Muscle of leg (tissue), 11 donors: ENCODE measurements around the gene FEN1. TPM values are rescaled to one million over a fixed set of nuclear protein-coding genes. Genes with fewer than 3 reads are reported as not detected.
A peak's percentile ranks its signal among the peaks of the same experiment; 100 is the strongest.

Source experiments
- DNase-seq: peaks from one replicate; pipeline ENCODE4 v3.0.0; 2013
- H3K27ac ChIP-seq: one replicate; pipeline ENCODE4 v1.5.1; 2013; ENCODE audit warnings: mild to moderate bottlenecking, low read length, control low read depth
- H3K27me3 ChIP-seq: one replicate; pipeline ENCODE4 v1.6.1; 2013; ENCODE audit warnings: low read length; ENCODE audit not compliant: control insufficient read depth, insufficient read depth
- H3K36me3 ChIP-seq: one replicate; pipeline ENCODE4 v1.6.1; 2013; ENCODE audit warnings: low read length; ENCODE audit not compliant: control insufficient read depth, insufficient read depth
- H3K4me1 ChIP-seq: one replicate; pipeline ENCODE4 v1.6.1; 2013; ENCODE audit warnings: low read length; ENCODE audit not compliant: control insufficient read depth, insufficient read depth
- H3K4me3 ChIP-seq: one replicate; pipeline ENCODE4 v1.5.1; 2013; ENCODE audit warnings: low read length, control low read depth
- H3K9me3 ChIP-seq: replicated peaks from 2 replicates; pipeline ENCODE4 v1.6.1; 2013; ENCODE audit warnings: low read depth, low read length; ENCODE audit not compliant: control insufficient read depth
- WGBS: methylation state at CpG from one replicate; pipeline ENCODE4 v1.1.5; 2013; ENCODE audit warnings: missing lambda C conversion rate; ENCODE audit not compliant: insufficient coverage; 5-methylcytosine and 5-hydroxymethylcytosine counted together
- polyA plus RNA-seq, 8 donors: library from polyadenylated mRNA; unstranded; fragments of 120-200 nt; gene quantifications; one replicate each; pipeline versions ENCODE4 v1.2.1 to v1.2.3, GENCODE V29; 2013; ENCODE audit warnings: inconsistent platforms in 1 of 8, low replicate concordance in 1 of 8; ENCODE audit not compliant: insufficient read length in 8 of 8, insufficient read depth in 1 of 8
- total RNA-seq: library from RNA; stranded (reverse); fragments of 120-200 nt; gene quantifications from one replicate; pipeline ENCODE4 v1.2.4, GENCODE V29; 2013

Gene FEN1
- total and polyA plus RNA-seq, 9 donors: 14.7 to 21.3 (median 18.5) TPM

DNA sequence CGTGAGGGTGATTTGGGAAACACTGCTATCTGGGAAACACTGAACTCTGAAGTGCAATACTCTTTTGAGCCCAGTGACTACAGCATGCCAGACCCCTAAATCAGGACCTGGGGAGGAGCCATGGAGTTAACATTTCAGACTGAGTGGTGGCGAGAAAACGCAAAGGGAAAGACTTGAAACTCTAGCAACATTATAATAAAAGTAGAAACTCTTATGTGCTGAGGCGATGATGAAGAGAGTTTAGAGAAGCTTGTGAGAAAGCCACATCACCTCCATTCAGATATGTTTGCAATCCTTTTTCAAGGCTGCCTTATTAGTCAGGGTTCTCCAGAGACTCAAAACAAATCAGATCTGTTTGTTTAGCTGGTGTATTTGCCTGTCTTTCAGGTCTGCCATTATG, 1.9 kb downstream of the FEN1 start:
- no peak overlapping the region for H3K4me3 ChIP-seq
- H3K9me3 ChIP-seq: no peaks in the 10 kb centered on the region
- no CpG with 5 or more reads among the region's 4 CpGs for WGBS
- peaks cover 10% of the 10 kb centered on the region for H3K4me1 ChIP-seq
- no peak overlapping the region for H3K27ac ChIP-seq
- no peak for DNase-seq
- H3K27me3 ChIP-seq: no peaks in the 10 kb centered on the region
- peaks cover 31% of the 10 kb centered on the region for H3K36me3 ChIP-seq

GRCh38 chr11:61795459-61795858, 2.7 kb downstream of the FEN1 start:
- WGBS: 71% methylated on average over 12 of the region's 12 CpGs

DNA sequence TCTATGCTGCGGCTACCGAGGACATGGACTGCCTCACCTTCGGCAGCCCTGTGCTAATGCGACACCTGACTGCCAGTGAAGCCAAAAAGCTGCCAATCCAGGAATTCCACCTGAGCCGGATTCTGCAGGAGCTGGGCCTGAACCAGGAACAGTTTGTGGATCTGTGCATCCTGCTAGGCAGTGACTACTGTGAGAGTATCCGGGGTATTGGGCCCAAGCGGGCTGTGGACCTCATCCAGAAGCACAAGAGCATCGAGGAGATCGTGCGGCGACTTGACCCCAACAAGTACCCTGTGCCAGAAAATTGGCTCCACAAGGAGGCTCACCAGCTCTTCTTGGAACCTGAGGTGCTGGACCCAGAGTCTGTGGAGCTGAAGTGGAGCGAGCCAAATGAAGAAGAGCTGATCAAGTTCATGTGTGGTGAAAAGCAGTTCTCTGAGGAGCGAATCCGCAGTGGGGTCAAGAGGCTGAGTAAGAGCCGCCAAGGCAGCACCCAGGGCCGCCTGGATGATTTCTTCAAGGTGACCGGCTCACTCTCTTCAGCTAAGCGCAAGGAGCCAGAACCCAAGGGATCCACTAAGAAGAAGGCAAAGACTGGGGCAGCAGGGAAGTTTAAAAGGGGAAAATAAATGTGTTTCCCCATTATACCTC, 3.3 kb downstream of the FEN1 start:
- DNase-seq: no peak
- Histone ChIP-seq H3K36me3 (peaks cover 30% of the 10 kb centered on the region), H3K4me1 (peaks cover 10% of the 10 kb centered on the region), H3K9me3 (no peaks in the 10 kb centered on the region), H3K27me3 (no peaks in the 10 kb centered on the region), H3K27ac (no peak overlapping the region), H3K4me3 (no peak overlapping the region)
- WGBS: 86% methylated on average over 16 of the region's 18 CpGs

More at GRCh38 chr11:61795459-61795858, 2.7 kb downstream of the FEN1 start:
- H3K9me3 ChIP-seq: no peaks in the 10 kb centered on the region
- no peak for DNase-seq
- no peaks in the 10 kb centered on the region for H3K27me3 ChIP-seq
- peaks cover 10% of the 10 kb centered on the region for H3K4me1 ChIP-seq
- H3K36me3 ChIP-seq: peaks cover 28% of the 10 kb centered on the region
- H3K4me3 ChIP-seq: no peak overlapping the region
- H3K27ac ChIP-seq: no peak overlapping the region

GRCh38 chr11:61797263-61797944, 4.7 kb downstream of the FEN1 start:
- WGBS: 75% methylated on average over 2 of the region's 3 CpGs
- Histone ChIP-seq H3K9me3 (no peaks in the 10 kb centered on the region), H3K27ac (no peak overlapping the region), H3K4me3 (no peak overlapping the region), H3K4me1 (peaks cover 10% of the 10 kb centered on the region), H3K36me3 (peaks cover 31% of the 10 kb centered on the region), H3K27me3 (no peaks in the 10 kb centered on the region)
- peak; percentile 90 for DNase-seq

GRCh38 chr11:61799665-61800284, 7.1 kb downstream of the FEN1 start:
- no peak for DNase-seq
- H3K36me3 ChIP-seq: peaks cover 54% of the 10 kb centered on the region
- 71% methylated on average over 1 of the region's 2 CpGs for WGBS

DNA sequence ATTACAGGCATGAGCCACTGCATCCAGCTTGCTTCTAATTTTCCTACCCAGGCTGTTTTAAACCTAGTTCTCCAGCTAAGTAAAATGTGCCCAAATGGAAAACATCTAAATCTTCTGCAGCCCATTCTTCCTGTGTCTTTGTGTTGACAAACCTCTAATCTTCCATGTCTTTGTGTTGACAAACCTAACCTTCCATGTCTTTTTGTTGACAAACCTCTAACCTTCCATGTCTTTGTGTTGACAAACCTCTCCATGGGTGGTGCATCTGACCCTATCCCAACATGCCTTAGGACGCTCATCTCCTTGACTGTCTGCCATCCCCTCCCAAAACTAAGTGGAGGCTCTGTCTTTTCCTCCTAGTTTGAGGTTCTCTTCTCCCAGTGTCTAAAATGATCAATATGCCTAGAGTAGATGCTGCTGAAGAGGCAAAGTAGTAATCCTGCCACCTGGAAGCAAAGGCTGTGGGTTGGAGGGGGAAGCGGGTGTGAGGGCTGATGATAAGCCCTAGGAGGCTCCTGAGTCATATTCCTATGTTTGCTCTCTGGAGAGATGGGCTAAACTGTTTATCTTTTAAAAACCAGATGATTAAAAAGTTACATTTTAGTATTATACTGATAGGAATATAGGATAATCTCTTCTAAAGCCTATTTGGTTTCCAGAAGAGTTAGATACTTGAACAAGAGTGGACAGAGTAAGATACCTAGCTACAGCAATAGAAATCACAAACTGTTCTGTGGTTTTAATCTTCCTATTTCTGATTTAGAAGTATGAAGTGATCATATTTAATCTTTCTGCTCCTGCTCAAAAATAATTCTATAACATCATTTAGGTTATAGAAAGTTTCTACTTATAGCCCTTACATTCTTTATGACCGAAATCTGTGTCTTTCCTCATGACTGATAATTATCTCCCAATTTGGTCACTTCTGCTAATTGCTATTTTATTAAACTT, 7.9 kb downstream of the FEN1 start:
- Histone ChIP-seq H3K27me3 (no peaks in the 10 kb centered on the region), H3K4me3 (no peak overlapping the region), H3K36me3 (peaks cover 57% of the 10 kb centered on the region), H3K4me1 (peaks cover 6% of the 10 kb centered on the region), H3K27ac (no peak overlapping the region), H3K9me3 (no peaks in the 10 kb centered on the region)
- DNase-seq: no peak
- no CpG with 5 or more reads among the region's 3 CpGs for WGBS

More at GRCh38 chr11:61799665-61800284, 7.1 kb downstream of the FEN1 start:
- Histone ChIP-seq H3K9me3 (no peaks in the 10 kb centered on the region), H3K4me3 (no peak overlapping the region), H3K27me3 (no peaks in the 10 kb centered on the region), H3K27ac (no peak overlapping the region), H3K4me1 (peaks cover 4% of the 10 kb centered on the region)

- DNase-seq: no peak
- 44% methylated on average over 1 of the region's 6 CpGs for WGBS
- peaks cover 61% of the 10 kb centered on the region for H3K36me3 ChIP-seq
- no peaks in the 10 kb centered on the region for H3K9me3 ChIP-seq
- H3K4me1 ChIP-seq: peaks cover 6% of the 10 kb centered on the region
- H3K27me3 ChIP-seq: no peaks in the 10 kb centered on the region
- H3K27ac ChIP-seq: no peak overlapping the region
- H3K4me3 ChIP-seq: no peak overlapping the region
Measured at GRCh38 chr11:61802605-61803004, 9.9 kb downstream of the FEN1 start.

DNA sequence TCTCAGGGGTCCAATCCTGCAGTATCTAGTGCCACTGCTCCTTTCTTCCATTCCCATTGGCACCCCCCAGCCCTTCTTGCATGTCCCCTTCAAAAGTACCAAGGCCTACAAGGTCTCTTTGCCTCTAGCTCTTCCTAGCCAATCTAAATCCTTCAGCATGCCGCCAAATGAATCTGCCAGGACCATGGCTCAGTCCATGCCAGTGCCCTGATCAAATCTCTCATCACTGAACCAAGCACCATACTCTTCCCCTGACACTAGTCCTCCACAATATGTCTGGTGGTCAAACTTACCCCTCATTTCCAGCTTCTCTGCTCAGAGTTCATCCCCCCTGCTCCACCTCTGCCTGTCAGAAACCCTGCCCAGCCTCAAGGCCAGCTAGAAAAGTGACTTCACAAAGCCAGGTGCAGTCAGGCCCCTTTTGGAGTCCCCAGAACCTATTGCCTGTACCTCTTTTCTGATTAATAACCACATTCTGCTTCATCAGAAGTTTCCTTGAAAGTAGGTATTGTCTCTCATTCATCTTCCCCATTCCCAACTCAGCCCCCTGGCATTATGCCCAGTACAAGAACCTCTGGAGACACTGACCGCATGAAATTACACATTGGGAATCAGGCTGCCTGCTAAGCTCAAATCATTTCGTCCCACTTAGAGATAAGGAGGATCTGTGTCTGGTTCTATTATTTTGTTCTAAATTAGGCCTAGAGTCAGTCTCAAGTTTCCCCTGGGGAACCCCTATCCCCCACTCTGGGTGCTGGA, 11.4 kb downstream of the FEN1 start:
- peaks cover 72% of the 10 kb centered on the region for H3K36me3 ChIP-seq
- H3K27me3 ChIP-seq: no peaks in the 10 kb centered on the region
- H3K4me3 ChIP-seq: no peak overlapping the region
- peaks cover 6% of the 10 kb centered on the region for H3K4me1 ChIP-seq
- DNase-seq: no peak
- peak overlapping the region; percentile 51 for H3K27ac ChIP-seq
- no peaks in the 10 kb centered on the region for H3K9me3 ChIP-seq
- WGBS: 100% methylated on average over 1 of the region's 3 CpGs

DNA sequence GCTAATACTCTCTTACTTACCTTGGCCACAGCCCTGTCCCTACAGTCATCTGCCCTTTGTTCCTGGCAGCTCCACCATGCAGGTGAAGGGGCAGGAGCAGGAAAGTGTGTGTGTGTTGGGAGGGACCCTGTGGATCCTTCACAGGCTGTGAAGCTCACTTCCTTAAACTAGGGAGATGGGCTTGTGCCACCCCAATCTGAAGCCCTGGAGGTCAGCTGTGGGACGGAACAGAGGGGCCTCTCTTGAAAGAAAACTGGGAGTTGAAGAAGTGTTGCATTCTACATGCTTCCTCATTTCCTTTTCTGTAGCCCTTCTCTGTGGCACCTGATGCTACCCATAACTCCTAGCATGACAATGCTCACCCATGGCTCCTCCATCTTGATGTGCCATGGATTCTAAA, 12.4 kb downstream of the FEN1 start:
- Histone ChIP-seq H3K27me3 (no peaks in the 10 kb centered on the region), H3K36me3 (peaks cover 75% of the 10 kb centered on the region), H3K9me3 (no peaks in the 10 kb centered on the region), H3K4me1 (peaks cover 6% of the 10 kb centered on the region), H3K4me3 (no peak overlapping the region), H3K27ac (no peak overlapping the region)
- DNase-seq: no peak
- WGBS: no CpG with 5 or more reads among the region's 1 CpG
